Amniotic epithelial cell (primary cell): ENCODE results near the gene ST3GAL4.
A peak's percentile ranks its signal among the peaks of the same experiment; 100 is the strongest.
"Not testable (repeated sequence)": the region's sequence is repeated elsewhere in the genome, so short reads cannot be mapped to it uniquely, and the experiment has no call there.

Source experiments
- DNase-seq: peaks from one replicate; pipeline ENCODE4 v3.0.0-alpha.2; 2010; ENCODE audit warnings: low read depth

Gene ST3GAL4

GRCh38 chr11:126346586-126346940 lies 8.9 kb upstream of the ST3GAL4 start:
- DNase-seq = no peak

- DNase-seq = not testable (repeated sequence)
Measured at GRCh38 chr11:126346946-126347345, 8.5 kb upstream of the ST3GAL4 start.

GRCh38 chr11:126347751-126348668 lies 7.5 kb upstream of the ST3GAL4 start:
- no peak for DNase-seq

GRCh38 chr11:126348806-126349582 lies 6.5 kb upstream of the ST3GAL4 start:
- no peak for DNase-seq

GRCh38 chr11:126350836-126351235 lies 4.7 kb upstream of the ST3GAL4 start:
- DNase-seq = peak; percentile 48

- DNase-seq = no peak
Measured at GRCh38 chr11:126352163-126352562, 3.3 kb upstream of the ST3GAL4 start.

GRCh38 chr11:126352934-126353801 lies 2.3 kb upstream of the ST3GAL4 start:
- peak; percentile 85 for DNase-seq

GRCh38 chr11:126354631-126355323 lies 709 bp upstream of the ST3GAL4 start:
- no peak for DNase-seq

- DNase-seq = peak; percentile 49
Measured at GRCh38 chr11:126355926-126356897, 726 bp downstream of the ST3GAL4 start.

GRCh38 chr11:126357055-126357962 lies 1.8 kb downstream of the ST3GAL4 start:
- no peak for DNase-seq

GRCh38 chr11:126357969-126358762 lies 2.7 kb downstream of the ST3GAL4 start:
- DNase-seq = no peak

GRCh38 chr11:126358763-126359160 lies 3.3 kb downstream of the ST3GAL4 start:
- DNase-seq = no peak

GRCh38 chr11:126359431-126360048 lies 4.1 kb downstream of the ST3GAL4 start:
- no peak for DNase-seq

- no peak for DNase-seq
Measured at GRCh38 chr11:126360049-126360446, 4.6 kb downstream of the ST3GAL4 start.

- no peak for DNase-seq
Measured at GRCh38 chr11:126361400-126361799, 5.9 kb downstream of the ST3GAL4 start.

GRCh38 chr11:126362879-126363655 lies 7.6 kb downstream of the ST3GAL4 start:
- DNase-seq = no peak

GRCh38 chr11:126363706-126364248 lies 8.3 kb downstream of the ST3GAL4 start:
- no peak for DNase-seq
